Raji (cell line): ENCODE data around the gene POU6F1.

ENCODE experiments used
- POLR2A ChIP-seq: IDR thresholded peaks from 2 replicates; pipeline ENCODE4 v1.6.1; 2011; ENCODE audit warnings: low read depth, low read length, control low read depth; ENCODE audit not compliant: insufficient read depth

Gene POU6F1

DNA sequence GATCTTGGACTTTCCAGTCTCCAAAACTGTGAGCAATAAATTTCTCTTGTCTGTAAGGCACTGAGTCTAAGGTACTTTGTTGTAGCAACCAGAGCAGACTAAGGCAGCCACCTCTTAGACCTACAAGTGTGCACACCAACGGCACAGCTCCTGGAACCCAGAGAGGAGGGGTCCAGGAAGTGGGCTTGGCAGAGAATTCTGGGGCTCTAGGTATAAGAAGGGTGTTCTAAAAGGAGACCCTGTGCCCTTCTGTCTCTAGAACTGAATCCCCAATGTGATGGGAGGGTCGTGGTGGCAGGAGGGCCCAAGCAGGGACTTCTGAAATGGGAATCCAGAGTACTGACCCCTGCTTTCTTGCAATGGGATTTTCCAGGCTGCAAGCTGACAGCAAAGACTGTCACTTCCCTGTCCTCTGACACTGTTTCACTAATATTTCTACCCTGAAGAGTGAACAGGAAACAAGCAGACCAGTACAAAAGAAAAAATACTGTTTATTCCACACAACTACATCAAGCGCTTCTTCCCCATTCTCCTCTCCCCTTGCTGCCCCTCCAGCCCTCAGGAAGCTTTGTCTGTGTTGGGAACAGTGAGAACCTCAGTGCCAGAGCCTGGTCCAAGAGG is 31.3 kb downstream of the POU6F1 start:
- TF ChIP-seq POLR2A: no peak

DNA sequence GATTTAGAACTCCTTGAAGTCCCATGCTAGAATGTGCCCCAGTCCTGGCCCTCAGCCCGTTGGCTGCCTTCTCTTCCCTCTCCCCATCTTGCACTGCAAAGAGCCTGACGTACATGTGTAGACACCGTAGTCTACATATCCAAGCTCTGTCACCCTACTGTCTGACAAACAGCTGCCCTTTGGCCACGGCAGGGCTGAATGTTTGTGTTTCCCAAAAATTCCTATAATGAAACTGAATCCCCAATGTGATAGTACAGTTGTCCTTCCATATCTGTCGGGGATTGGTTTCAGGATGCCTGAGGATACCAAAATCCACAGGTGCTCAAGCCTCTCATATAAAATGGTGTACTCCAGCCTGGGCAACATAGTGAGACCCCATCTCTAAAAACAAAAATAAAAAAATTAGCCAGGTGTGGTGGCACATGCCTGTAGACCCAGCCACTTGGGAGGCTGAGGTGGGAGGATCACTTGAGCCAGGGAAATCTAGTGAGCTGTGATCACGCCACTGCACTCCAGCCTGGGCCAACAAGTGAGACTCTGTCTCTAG is 32.6 kb downstream of the POU6F1 start:
- TF ChIP-seq POLR2A: no peak

DNA sequence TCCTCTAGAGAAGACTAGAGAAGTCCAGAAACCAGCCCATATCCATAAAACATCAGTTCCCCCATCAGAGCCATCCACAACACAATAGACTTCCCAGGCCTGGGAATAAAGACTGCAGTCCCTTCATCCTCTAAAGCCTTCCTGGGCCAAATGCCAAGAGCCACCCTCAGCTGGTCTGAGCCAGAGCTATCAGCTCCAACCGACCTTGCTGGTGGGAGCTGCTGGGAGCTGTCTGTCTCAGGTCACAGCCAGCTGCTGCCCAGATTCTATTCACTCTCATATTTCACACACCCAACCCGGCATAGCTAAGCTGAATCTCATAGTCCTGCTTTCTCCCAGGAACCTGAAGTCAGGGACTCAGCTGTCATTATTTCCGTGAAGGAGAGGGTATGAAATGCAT is 34.0 kb downstream of the POU6F1 start:
- TF ChIP-seq POLR2A: no peak

DNA sequence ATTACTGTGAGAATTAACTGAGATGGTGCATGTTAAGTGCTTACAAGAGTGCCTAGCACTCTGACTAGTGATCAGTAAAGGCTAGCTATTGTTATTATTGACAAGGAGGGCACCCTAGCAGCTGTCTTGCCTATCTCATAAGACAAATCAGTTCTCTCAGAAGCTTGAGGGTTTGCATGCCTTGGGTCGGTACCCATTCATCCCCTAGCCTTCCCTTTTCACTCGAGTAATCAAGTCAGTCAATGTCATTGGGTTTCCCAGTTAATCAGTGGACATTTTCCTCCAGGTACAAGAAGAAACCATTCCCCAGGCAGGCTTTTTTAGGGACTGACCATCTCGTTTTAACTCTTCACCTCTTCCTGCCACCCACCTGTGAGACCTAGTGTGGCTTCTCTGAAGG is 34.5 kb downstream of the POU6F1 start:
- no peak for TF ChIP-seq POLR2A

DNA sequence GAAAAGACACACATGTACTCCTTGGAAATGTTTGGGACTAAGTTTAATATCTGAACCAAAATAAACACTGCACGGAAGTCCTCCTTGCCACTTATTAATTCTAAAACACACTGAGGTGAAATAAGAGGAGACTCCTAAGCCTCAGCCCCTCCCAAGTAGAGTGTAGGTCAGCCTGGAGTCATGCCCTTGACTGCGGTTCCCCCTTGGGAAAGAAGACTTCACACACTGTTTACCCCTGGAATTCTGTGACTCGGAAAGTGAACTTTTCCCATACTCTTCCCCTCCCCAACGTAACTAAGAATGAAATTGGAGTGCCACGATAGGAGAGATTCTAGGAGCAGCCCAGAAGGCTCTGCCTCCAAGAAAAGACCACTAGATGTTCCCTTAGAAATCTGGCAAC is 36.3 kb downstream of the POU6F1 start:
- no peak for TF ChIP-seq POLR2A

DNA sequence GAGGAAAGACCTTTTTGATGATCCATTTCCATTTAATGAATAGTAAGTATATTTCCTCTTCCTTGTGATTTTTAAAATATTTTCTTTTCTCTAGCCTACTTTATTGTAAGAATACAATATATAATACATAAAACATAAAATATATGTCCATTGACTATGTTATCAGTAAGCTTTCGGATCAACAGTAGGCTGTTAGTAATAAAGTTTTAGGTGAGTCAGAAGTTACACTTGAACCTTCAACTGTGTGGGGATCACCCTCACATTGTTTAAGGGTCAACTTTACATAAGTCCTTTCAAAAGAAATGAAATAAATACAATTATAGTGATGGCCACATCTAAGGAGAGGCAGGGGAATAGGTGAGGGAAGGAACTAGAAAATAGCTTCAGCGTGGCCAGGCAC is 40.0 kb downstream of the POU6F1 start:
- TF ChIP-seq POLR2A: no peak

DNA sequence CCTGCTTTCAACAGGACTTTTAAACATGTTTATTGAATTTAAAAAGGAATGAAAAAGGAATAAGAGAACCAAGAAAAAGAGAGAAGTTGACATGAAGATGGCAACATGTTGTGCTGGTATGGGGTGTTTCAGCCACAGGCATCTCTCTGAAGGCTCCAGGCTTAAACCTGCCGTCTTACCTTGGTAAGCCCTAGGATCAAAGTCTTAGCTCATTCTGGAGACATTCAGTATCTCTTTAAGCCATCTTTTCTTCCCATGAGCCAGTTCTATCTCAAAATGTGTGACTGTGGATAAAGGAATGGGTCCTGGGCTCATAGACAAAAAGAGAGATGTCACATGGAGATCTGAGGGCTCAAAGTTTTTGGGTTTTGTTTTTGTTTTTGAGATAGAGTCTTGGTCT is 43.4 kb downstream of the POU6F1 start:
- no peak for TF ChIP-seq POLR2A

DNA sequence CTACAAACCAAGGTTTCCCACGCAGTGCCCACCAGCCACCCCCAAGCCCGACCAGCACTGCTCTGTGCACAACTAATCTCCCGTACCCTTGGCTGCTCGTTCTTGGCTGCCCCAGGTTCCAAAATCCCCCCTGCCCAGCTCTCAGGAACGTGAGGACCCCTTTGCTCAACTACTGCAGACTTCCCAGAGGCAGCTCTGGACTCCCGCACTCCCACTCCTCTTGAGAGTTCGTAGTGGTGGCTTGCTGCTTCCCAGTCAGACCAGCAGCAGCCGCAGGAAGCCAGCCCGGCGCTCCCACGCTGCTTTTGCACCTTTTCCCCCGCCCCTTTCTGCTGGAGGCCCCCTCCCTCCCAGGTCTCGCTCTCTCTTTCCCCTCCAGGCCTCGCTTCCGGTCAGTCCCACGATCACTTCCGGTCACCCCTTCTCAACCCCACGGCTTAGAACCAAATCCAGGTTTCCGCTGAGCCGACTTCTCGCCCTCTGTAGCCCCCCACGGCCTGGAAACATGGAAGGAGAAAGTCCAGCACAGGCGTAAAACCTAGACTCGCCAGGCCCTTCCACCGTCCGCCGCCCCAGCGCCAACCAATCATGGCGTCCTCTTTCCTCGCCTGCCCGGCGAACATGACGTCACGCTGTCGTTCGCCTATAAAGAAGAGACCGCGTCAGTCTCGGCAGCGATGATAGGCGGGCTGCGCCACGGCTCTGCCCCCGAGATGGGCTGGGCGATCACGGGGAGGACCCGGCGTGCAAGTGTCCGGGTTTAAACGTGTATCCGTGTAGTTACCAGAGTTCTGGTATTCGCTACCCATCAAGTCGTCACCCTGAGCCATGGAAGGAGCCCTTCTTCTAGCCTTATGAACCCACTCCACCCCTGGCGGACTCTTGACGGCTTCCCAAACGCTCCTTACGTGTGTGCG is 45.1 kb downstream of the POU6F1 start, which contains the start of gene TFCP2:
TFCP2 (minus strand) TSS at position 621 of the 917 bp plus-strand sequence. CDS start 713 bp downstream, outside the sequence.
- TF ChIP-seq POLR2A: peak; percentile 64

DNA sequence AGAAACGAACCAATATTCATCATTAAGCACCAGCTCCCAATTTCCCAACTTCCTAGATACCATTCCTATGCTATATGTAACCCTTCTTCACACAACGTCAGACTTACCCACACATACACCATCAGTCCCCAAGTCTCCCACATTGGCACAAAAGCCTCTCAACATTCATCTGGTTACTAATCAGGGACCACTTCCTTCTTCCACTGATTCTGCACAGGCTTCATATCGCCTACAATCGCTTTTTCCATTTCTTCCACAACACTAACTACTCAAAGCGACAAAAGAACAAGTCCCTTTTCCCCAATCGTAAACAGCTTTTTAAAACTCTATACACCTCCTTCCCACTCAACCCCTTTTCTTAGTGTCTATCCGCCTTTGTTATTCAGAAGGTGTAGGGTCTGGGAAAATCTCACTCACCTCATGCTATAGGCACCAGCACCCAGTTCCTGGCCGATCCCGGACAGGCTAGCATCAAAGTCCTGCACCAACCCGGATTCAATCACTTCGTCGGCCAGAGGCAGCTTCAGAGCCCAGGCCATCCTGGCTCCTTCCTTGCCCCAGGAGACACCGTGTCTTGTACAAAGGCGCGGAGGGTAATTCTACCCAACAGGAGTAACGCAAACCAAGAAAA is 45.9 kb downstream of the POU6F1 start:
- no peak for TF ChIP-seq POLR2A

DNA sequence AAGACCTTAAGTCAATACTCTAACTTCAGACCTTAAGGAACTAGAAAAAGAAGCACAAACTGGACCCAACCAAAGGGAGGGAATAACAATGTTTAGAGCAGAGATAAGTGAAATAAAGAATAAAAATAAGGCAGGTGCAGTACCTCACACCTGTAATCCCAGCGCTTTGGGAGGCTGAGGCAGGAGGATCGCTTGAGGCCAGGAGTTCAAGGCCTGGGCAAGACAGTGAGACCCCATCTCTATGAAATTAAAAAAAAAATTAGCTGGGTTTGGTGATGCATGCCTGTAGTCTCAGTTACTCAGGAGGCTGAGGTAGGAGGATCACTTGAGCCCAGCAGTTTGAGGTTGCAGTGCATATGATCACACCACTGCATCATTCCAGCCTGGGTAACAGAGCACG is 54.1 kb downstream of the POU6F1 start:
- no peak for TF ChIP-seq POLR2A

DNA sequence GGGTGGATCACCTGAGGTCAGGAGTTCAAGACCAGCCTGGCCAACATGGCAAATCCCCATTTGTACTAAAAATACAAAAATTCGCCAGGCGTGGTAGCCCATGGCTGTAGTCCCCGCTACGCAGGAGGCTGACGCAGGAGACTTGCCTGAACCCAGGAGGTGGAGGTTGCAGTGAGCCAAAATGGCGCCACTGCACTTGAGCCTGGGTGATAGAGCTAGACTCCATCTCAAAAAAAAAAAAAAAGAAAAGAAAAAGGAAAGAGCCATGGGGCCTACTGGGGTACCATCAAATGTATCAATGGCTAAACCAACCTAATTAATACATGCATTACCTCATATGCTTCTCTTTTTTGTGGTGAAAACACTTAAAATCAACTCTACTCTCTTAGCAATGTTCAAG is 55.6 kb downstream of the POU6F1 start:
- TF ChIP-seq POLR2A: no peak

DNA sequence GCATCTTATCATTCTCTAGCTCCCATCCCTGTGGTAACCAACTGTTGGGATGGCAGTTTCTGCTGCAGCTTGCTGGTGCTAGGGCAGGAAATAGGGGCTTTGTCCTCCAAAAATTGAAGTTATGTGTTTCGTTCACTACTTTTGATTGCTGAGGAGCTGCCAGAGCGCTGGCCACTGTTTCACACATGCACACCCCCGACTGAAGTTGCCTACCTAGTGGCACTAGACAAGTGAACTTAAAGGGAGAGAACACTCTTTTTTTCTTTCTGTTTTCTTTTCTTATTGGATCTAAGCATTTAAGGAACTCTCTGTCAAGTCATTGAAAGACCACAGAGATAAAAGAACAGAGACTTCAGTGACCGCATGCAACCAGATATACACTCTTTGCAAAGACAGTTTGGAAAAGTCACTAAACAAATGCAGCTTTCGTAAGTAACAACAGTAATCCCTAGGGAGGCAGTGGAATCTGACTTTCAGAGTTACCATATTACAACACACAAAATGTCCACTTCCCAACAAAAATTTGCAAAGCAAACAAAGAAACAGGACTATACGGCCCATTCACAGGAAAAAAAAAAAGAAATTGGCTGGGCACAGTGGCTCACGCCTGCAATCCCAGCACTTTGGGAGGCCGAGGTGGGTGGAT is 56.9 kb downstream of the POU6F1 start:
- no peak for TF ChIP-seq POLR2A

DNA sequence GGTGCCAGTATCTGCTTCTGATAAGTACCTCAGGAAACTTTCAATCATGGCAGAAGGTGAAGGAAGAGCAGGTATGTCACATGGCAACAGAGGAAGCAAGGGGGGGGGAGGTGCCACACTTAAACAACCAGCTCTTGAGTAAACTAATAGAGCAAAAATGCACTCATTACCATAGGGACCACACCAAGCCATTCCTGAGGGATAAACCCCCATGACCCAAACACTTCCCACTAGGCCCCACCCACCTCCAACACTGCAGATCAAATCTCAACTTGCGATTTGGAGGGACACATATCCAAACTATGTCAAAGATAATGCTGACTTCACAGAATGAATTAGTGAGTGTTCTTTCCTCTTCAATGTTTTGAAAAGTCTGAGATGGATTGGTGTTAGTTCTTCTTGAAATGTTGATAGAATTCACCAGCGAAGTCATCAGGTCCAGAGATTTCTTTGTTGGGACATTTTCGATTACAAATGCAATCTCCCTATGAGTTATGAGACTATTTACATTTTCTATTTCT is 61.6 kb downstream of the POU6F1 start:
- TF ChIP-seq POLR2A: no peak

DNA sequence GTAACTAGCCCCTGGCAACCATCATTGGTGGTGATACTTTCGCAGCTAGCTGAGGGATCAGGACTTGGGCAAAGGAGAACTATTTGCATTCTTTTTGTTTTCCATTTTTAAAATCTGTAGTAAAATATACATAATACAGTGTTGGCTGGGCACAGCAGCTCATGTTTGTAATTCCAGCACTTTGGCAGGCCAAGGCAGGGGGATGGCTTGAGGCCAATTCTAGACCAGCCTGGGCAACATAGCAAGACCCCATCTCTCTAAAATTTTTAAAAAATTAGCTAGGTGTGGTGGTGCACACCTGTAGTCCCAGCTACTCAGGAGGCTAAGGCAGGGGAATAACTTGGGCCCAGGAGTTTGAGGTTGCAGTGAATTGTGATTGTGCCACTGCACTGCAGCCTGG is 64.9 kb downstream of the POU6F1 start:
- TF ChIP-seq POLR2A: no peak

DNA sequence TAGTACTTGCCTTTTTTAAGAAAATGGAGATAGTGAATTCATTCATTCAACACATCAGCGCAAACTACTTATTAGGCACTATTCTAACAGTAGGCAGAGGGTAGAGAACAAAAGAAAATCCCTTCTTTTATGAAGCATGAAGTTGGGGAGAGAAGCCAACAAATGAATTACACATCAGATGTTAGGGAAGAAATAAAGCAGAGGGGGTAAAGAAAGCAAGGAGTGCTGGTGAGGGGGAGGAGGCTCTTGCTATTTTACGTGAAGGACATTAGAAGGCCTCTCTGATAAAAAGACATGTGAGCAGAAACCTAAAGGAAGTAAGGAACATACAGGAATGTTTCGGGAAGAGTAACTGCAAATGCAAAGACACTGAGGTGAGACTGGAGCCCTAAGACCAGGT is 67.1 kb downstream of the POU6F1 start:
- TF ChIP-seq POLR2A: no peak
